Left kidney (tissue), 2 donors: Measurements from ENCODE around the gene NPAS3. TPM values are rescaled to one million over a fixed set of nuclear protein-coding genes. Genes with fewer than 3 reads are reported as not detected.

Experiments
- DNase-seq: peaks from one replicate; pipeline ENCODE4 v3.0.0-alpha.2; 2013
- polyA plus RNA-seq: library from polyadenylated mRNA; unstranded; fragments of 120-200 nt; gene quantifications from one replicate; pipeline ENCODE4 v1.2.1, GENCODE V29; 2013; ENCODE audit not compliant: insufficient read length

NPAS3 gene
- polyA plus RNA-seq, 1 donor: 8.7 TPM

GRCh38 chr14:33714527-33715226 lies 776.0 kb downstream of the NPAS3 start:
- DNase-seq: no peak

DNA sequence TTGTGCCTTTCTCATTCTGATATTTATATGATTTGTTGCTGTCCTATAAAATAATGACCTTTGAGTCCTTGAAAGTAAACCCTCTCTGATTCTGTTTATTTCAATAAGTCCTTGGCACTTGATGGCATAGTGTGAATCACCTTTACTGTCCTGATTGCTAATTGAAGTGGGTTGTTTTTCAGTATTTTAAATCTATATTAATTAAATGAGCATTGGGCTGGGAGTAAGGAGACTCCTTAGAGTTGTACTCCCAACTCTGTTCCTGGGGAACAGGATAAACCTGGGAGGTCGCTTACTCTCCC lies 776.5 kb downstream of the NPAS3 start:
- no peak for DNase-seq

GRCh38 chr14:33716921-33717320 lies 778.2 kb downstream of the NPAS3 start:
- no peak for DNase-seq

DNA sequence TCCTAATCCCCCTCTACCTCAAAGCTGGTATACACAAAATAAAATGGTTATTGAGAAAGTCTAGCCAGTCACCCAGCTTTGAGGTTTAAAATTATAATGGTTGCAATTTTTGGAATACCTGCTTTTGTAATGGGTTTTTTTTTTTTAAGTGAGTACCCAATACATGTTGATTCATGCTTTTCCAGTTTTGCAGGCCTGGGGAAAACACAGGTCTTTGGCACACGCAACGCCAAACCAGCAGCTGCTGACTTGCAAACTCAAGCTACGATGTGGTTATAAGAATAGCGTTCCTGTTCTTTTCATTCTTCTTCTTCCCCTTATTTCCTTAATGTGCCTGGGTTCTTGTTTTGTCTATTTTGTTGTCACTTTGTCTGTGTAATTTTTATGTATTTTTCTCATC lies 779.2 kb downstream of the NPAS3 start:
- DNase-seq: no peak

GRCh38 chr14:33720284-33720787 lies 781.7 kb downstream of the NPAS3 start:
- DNase-seq: no peak

- DNase-seq: no peak
Measured at GRCh38 chr14:33726685-33727084, 788.0 kb downstream of the NPAS3 start.

DNA sequence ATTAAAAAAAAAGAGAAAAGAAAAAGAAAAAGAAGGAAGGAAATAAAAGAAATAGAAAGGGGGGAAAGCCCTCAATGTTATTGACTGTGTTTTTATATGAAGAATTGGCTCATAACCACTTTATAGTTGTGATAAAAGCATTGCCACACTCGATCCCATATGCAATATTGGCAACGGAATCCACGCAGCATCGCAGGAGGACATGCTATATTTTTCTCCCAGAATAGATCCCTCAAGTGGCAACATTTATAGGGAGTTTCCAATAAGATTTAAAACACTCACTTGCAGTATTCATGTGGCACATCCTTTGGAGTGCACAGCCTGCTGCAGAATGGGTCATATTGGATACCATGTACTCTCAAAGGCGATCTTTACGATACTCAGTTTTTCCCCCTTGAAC lies 788.9 kb downstream of the NPAS3 start:
- no peak for DNase-seq

- DNase-seq: no peak
Measured at GRCh38 chr14:33728010-33728498, 789.4 kb downstream of the NPAS3 start.

DNA sequence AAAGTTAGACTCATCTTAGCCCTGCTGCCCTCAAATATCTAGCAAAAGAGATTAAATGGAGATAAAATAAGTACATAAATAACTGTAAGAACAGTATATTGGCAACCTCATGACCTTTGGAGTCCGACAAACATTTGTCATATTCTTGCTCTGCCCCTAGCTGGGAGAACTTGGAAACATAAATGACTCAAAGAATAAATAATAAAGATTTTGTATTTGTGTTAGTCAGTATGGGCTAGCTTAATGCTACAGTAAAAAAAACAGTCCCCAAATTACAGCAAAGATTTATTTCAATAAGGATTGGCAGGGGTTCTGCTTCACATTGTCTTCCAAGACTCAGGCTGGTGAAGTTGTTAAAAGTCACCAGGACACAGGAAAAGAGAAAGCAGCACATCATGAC lies 791.5 kb downstream of the NPAS3 start:
- no peak for DNase-seq

DNA sequence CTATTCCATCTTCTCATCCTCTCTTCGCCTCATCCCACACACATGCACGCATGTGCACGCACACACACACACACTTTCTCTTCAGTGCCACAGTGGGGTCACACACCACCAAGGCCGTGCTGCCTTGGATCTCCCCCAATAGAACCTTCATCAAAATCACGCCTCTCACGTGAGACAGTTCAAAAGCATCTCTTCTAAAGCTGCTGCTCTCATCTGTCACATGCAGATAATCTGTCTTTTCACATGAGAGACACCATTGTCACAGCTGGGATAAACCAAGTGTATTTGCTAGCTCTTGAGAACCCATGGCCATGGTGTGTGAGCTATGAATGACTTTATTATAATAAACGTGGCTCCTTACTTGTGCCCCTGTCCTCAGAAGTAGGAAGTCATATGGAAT lies 793.5 kb downstream of the NPAS3 start:
- no peak for DNase-seq

- no peak for DNase-seq
Measured at GRCh38 chr14:33733310-33733709, 794.6 kb downstream of the NPAS3 start.

GRCh38 chr14:33733721-33734120 lies 795.0 kb downstream of the NPAS3 start:
- DNase-seq: no peak

- DNase-seq: no peak
Measured at GRCh38 chr14:33734387-33734786, 795.7 kb downstream of the NPAS3 start.

GRCh38 chr14:33736299-33736825 lies 797.7 kb downstream of the NPAS3 start:
- DNase-seq: no peak

DNA sequence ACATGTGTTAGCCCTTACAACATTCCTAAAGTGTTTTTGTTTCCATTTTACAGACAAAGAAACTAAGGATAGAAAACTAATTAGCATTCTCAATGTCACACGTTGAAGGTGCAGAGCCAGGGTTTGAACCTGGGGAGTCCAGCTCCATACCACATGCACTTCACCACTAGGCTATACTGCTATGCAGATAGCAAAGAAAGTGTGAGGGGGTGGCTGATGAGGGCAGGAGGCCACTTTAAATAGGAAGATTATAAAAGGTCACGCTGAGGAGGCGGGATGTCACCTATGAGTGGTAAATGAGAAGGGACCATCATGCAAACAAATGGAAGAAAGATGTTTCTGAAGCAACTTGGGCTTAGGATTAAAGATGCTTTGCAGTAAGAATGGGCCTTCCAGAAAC lies 798.3 kb downstream of the NPAS3 start:
- DNase-seq: no peak

- DNase-seq: no peak
Measured at GRCh38 chr14:33737446-33737845, 798.8 kb downstream of the NPAS3 start.

- DNase-seq: no peak
Measured at GRCh38 chr14:33738029-33738428, 799.4 kb downstream of the NPAS3 start.

DNA sequence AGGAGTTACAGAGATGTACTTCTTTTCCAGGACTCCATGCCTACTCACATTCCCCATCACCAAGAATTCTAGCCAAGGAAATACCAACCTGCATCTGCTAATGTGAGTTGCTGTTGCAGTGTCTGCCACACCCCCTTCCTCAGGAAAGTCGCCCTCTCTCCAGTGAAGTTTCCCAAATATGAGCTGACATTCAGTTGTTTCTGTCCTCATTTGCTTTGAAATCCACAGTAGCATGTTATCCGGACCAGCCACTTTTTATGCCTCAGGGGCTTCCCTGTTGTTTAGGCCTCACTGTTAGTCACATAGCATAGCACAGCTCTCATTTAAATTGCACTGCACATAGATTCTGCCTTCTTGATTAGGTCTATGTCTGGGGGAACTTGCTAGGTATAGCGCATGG lies 799.8 kb downstream of the NPAS3 start:
- no peak for DNase-seq

GRCh38 chr14:33740531-33740930 lies 801.9 kb downstream of the NPAS3 start:
- no peak for DNase-seq

DNA sequence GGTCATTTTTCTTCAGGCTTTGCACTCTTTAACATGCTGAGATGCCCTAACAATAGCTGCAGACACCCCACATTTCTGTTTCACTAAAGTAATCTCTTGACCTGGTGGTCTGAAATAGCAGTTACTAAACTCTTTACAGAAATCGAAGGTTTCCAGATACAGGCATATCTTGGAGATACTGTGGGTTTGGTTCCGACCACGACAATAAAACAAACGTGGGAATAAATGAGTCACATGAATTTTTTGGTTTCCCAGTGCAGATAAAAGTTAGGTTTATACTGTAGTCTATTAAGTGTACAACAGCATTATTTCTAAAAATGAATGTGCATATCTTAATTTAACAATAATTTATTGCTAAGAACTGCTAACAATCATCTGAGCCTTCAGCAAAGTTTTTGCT lies 803.5 kb downstream of the NPAS3 start:
- DNase-seq: no peak

DNA sequence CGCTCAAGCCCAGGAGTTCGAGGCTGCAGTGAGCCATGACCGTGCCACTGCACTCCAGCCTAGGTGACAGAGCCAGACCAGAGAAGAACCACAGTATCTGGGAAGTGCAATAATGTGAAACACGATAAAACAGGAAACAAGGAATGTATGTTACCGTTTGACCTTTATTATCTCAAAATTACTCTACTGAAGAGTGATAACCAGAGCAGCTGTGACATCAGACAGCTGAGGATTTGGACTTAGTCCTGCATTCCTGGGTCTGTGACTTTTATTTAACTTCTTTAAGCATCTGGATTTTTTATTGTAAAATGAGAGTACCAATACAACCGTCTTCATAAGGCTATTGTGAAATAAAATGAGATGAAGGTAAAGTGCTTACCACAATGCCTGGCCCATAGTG lies 806.5 kb downstream of the NPAS3 start:
- DNase-seq: no peak

- no peak for DNase-seq
Measured at GRCh38 chr14:33747749-33748148, 809.1 kb downstream of the NPAS3 start.

DNA sequence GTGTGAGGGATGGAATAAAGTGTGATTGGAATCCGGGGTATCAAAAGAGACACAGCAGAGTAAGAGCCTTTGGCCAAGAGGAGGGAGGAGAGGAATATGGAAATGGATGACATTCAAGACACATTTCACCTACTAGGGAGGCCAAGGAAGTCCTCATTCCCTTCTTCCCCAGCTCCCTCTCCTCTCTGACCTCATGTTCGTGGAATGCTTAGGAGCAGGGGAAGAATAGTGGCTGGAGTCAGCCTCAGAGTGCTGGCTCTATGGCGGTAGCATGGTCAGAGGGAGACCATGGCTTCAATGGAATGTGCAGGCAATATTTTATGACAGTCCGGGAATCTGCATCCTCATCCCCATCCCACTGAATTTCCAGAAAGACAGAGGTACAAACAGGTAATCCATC lies 815.6 kb downstream of the NPAS3 start:
- no peak for DNase-seq

- DNase-seq: no peak
Measured at GRCh38 chr14:33755358-33755757, 816.7 kb downstream of the NPAS3 start.
